ENCODE measurements around the gene NTN4.
A peak's percentile ranks its signal among the peaks of the same experiment; 100 is the strongest.
"Not testable (repeated sequence)": the region's sequence is repeated elsewhere in the genome, so short reads cannot be mapped to it uniquely, and the experiment has no call there.

NTN4 gene

DNA sequence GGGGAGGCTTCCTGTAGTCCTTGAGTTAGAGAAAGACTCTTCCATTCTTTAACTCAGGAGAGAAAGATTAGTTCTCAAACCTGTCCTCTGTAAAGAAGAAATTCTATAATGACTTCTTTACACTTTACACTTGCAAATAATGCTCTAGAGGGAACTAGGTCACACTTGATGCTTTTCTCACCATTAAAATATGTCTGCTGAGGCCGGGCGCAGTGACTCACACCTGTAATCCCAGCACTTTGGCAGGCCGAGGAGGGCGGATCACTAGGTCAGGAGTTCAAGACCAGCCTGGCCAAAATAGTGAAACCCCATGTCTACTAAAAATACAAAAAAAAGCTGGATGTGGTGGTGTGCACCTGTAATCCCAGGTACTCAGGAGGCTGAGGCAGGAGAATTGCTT lies 6.3 kb downstream of the NTN4 start:
- TF ChIP-seq, protein P1, sequence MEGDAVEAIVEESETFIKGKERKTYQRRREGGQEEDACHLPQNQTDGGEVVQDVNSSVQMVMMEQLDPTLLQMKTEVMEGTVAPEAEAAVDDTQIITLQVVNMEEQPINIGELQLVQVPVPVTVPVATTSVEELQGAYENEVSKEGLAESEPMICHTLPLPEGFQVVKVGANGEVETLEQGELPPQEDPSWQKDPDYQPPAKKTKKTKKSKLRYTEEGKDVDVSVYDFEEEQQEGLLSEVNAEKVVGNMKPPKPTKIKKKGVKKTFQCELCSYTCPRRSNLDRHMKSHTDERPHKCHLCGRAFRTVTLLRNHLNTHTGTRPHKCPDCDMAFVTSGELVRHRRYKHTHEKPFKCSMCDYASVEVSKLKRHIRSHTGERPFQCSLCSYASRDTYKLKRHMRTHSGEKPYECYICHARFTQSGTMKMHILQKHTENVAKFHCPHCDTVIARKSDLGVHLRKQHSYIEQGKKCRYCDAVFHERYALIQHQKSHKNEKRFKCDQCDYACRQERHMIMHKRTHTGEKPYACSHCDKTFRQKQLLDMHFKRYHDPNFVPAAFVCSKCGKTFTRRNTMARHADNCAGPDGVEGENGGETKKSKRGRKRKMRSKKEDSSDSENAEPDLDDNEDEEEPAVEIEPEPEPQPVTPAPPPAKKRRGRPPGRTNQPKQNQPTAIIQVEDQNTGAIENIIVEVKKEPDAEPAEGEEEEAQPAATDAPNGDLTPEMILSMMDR (IDR thresholded peaks at IDR 0.05; ENCODE audit: insufficient read depth, low read depth, low read length, missing control alignments): no peak
- no peak overlapping the region for H3K4me3 ChIP-seq (ENCODE audit: low read length)
- peak; percentile 46 for DNase-seq (ENCODE audit: low read depth)

DNA sequence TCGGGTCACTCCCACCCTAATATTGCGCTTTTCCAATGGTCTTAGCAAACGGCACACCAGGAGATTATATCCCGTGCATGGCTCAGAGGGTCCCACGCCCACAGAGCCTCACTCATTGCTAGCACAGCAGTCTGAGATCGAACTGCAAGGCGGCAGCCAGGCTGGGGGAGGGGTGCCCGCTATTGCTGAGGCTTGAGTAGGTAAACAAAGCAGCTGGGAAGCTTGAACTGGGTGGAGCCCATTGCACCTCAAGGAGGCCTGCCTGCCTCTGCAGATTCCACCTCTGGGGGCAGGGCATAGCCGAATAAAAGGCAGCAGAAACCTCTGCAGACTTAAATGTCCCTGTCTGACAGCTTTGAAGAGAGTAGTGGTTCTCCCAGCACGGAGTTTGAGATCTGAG lies 15.1 kb downstream of the NTN4 start:
- not testable (repeated sequence) for DNase-seq (ENCODE audit: low read depth); H3K4me3 ChIP-seq (ENCODE audit: low read length)

DNA sequence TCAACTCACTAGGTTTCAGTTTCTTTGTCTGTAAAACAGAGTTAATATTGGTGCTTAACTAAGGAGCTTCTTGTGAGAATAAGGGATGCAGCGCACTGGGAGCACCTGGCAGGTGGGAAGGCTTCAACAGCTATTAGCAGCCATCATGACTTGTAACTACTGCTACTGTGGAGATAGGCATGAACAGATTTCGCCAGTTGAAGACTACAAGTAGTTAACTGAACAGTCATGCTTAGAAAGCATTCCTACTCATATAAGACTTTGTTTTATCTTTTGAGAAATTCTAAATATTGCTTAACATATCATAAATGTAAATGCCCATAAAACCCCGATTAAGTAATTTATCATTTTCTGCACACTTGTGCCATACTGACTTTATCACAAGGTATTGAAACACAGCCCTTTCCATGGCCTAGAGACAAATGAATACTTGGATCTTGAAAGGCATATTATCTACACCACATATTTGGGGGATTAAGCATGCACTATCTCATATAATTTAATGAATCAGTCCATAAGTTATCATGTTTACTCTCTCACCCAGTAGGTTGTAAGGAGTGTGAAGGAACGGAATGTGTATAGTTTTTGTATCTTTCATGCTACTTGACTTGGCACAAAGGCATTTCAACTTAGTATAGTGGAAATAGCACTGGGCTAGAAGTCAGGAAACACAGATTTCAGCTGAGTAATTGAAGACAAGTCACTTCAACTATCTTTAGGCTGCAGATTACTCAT lies 16.1 kb downstream of the NTN4 start:
- no peak overlapping the region for H3K4me3 ChIP-seq (ENCODE audit: low read length)
- TF ChIP-seq, protein P1 (IDR thresholded peaks at IDR 0.05; ENCODE audit: insufficient read depth, low read depth, low read length, missing control alignments): no peak
- DNase-seq (ENCODE audit: low read depth): peak; percentile 64

DNA sequence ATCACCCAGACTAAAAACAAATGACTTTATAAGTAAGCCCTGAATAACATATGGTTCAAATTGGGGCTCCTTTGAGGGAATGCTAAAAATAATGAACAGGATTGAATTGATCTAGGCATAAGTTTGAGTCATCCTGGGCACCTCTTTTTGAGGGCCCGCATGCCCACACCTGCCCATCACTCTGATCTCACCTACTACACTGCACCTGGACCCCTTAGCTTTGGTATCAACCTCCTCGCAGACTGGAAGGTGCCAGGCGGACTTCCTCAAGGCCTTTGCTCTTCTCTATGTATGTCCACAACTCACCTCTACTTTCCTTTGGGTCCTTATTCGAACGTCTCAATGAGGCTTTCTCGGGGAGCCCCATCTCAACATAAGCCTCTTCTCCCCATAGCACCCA lies 17.2 kb downstream of the NTN4 start:
- TF ChIP-seq, protein P1 (IDR thresholded peaks at IDR 0.05; ENCODE audit: insufficient read depth, low read depth, low read length, missing control alignments): no peak
- no peak overlapping the region for H3K4me3 ChIP-seq (ENCODE audit: low read length)
- no peak for DNase-seq (ENCODE audit: low read depth)

DNA sequence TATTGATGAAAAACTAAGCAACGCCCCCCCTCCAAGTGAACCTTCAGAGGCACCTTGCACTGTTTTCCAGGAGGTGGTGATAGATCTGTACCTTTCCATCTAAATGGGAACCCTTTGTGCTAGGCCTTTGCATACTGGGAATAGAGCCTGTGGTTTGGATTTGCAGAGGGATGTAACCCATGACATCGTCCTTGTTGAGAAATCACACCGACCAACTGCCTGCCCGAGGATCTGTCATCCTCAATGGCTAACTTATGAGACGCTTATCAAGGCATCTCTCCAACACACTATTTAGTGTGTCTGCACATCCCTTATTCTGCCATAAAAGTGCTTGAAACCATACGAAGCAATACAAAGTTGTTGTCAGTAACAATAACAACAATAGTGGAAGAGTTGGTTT lies 22.9 kb downstream of the NTN4 start:
- TF ChIP-seq, protein P1 (IDR thresholded peaks at IDR 0.05; ENCODE audit: insufficient read depth, low read depth, low read length, missing control alignments): no peak
- DNase-seq (ENCODE audit: low read depth): peak; percentile 24
- H3K4me3 ChIP-seq (ENCODE audit: low read length): no peak overlapping the region

DNA sequence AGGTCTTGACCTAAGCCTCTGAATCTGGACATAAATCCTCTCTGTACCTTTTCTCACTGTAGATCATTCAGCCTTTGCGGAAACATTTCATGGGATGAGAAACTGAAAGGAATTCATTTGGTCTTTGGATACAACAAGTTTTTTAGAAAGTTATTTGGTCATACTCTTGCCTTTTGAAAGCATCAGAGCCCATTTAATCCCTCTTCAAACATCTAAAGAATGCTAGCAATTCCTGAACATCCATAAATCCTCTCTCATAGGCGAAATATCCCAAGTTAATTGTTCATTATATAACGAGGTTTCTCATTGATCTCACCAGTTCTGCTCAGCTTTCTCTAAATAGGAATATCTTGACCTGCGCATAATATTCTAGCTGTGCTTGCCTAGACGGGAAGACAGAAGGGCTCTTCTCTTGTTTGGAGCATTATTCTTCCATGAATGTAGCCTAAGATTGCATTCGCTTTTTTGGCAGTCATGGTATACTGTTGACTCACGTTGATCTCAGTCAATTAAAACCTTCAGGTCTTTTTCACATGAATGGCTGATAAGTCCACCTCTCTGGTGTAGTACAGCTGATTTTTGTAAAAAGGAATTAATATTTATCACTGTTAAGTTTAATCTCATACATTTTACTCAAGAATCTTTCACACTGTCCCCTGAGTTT lies 24.1 kb downstream of the NTN4 start:
- H3K4me3 ChIP-seq (ENCODE audit: low read length): no peak overlapping the region

DNA sequence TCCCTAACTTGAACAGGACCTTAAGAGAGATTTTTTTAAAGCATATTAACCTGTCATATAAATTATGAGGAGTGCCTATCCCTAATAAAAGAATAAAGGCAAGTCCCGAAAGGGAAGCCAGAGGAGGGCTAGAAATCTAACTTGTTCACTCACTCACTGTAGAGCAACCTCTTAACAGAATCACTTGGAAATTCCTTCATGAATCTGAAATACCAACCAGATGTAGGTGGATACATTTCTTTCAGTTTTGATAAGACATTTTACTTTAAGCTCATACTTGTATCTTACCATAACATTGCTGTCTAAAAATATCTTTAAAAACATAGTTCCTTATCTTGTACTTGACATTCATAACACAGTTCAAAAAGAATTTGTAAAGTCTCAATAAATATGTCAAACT lies 25.7 kb downstream of the NTN4 start:
- TF ChIP-seq, protein P1 (IDR thresholded peaks at IDR 0.05; ENCODE audit: insufficient read depth, low read depth, low read length, missing control alignments): no peak
- DNase-seq (ENCODE audit: low read depth): no peak

More for the DNA sequence above, 24.1 kb downstream of the NTN4 start:
- TF ChIP-seq, protein P1 (IDR thresholded peaks at IDR 0.05; ENCODE audit: insufficient read depth, low read depth, low read length, missing control alignments): no peak
- DNase-seq (ENCODE audit: low read depth): peak; percentile 28

More for the DNA sequence above, 25.7 kb downstream of the NTN4 start:
- H3K4me3 ChIP-seq (ENCODE audit: low read length): no peak overlapping the region

All from epithelial cell of esophagus (primary cell).